Left cardiac atrium (tissue), 4 donors: ENCODE measurements around the gene IRF2BPL. TPM values are rescaled to one million over a fixed set of nuclear protein-coding genes. Genes with fewer than 3 reads are reported as not detected.

Experiments used
- ATAC-seq, 2 donors: fragments of 200-7000 bp; cut with Tn5 transposase; one replicate each; pipeline ENCODE4 v1.9.1; 2020; ENCODE audit warnings: mild to moderate bottlenecking in 2 of 2, moderate library complexity in 2 of 2
- DNase-seq: peaks from one replicate; pipeline ENCODE4 v3.0.0-alpha.2; 2020
- intact Hi-C, 2 donors: fragments of 100-400 bp; cut with DNase I; formaldehyde crosslinking; loops; one replicate each; pipeline versions ENCODE4 v1.14.1 to v1.15.1; 2022 to 2023
- total RNA-seq, 2 donors: library from RNA; stranded (reverse); fragmentation: NEBNext Ultra II Directional; extraction: Animal tissue kit (Norgen Biotek cat#: 25700); gene quantifications; one replicate each; pipeline ENCODE4 v1.2.1, GENCODE V29; 2021
- donor health status: DM: no; HTN: yes; CAD: no.
- donor health status: DM: no; HTN: yes; CAD: no; lungs with severe emphysema.
- donor health status: DM: yes; HTN: yes; CAD: no.
- donor health status: Dilated cardiomyopathy.

IRF2BPL gene
- total RNA-seq, 2 donors from 2014 or later, result 41.4 to 47.5 TPM

DNA sequence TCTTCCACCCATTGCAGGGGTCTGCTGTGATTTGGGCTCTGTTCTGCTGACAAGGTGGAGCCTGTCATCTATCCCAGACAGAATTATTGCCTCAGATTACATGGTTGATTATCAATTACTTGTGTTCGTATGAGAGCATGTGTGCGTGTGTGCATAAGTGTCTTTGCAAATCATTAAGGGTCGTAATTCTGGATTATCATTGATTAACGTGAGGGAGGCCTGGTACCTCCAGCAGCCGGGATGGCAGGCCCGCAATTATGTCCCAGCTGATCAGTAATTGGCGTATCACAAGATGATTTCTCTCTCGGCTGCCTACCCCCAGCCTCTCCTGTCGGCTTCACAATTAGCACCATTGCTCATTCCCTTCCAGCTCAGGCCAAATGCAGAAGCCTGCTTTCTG, 29.6 kb upstream of the IRF2BPL start:
- intact Hi-C loops, result no loop called here
- DNase-seq (no peak), ATAC-seq (no peak)

GRCh38 chr14:77055981-77056380, 27.5 kb upstream of the IRF2BPL start:
- intact Hi-C loops, result no loop called here
- no peak for DNase-seq
- no peak for ATAC-seq

- ATAC-seq (no peak), DNase-seq (no peak)
- intact Hi-C loops, result no loop called here
Observed at GRCh38 chr14:77055306-77055705, 26.8 kb upstream of the IRF2BPL start.

DNA sequence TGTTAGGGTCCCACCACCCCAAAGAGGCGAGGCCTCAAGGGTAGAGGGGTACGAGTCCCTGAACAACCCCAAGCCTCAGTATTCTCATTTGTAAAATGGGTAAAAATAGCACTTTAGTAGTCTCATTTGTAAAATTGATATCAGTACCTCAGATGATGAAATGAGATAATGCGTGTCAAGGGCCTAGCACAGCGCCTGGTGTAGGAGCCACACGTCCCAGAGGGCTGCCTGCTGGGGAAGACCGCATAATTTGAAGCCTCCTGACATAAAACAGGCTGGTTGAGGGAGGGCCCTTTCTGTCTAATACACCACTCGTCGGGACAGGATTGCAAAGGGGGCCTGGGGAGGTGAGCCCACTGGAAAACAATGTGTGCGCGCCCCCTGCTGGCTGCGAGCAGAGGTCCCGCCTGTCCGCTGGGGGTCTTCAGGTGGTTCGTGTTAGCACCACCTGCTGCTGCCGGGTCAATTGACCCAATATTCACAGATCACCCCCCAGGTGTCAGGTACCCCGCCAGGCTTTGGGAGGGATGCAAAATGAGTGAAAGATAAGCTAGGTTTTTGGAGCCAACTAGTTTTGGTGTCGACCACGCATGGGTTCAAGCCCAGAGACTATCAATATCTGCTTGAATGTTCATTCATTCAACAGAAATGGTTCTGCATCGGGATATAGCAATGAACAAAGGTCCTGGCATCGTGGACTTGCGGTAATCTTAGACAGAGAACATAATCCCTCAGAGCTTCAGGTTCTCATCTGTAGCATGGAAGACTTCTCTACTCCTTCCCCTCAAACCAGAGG, 24.7 kb upstream of the IRF2BPL start:
- intact Hi-C loops, result loop anchor here (1.0 to 2.0 kb wide), 2 partner anchors 138 to 140 kb away; no protein-coding TSS in a partner anchor
- peak; percentile 87 for DNase-seq

GRCh38 chr14:77052281-77053044, 24.0 kb upstream of the IRF2BPL start:
- ATAC-seq, result peak; percentile 11 to 46
- DNase-seq, result no peak
- intact Hi-C loops, result loop anchor here (1.0 to 2.0 kb wide), 2 partner anchors 138 to 139 kb away; no protein-coding TSS in a partner anchor

More for the DNA sequence above, 24.7 kb upstream of the IRF2BPL start:
- peak; percentile 64 to 72 for ATAC-seq

- ATAC-seq, result peak; percentile 90 to 94
Observed at GRCh38 chr14:77051116-77051515, 22.6 kb upstream of the IRF2BPL start.

GRCh38 chr14:77046721-77047120, 18.2 kb upstream of the IRF2BPL start:
- no peak for DNase-seq
- intact Hi-C loops, result no loop called here
- ATAC-seq, result no peak

More at GRCh38 chr14:77051116-77051515, 22.6 kb upstream of the IRF2BPL start:
- intact Hi-C loops, result no loop called here
- DNase-seq, result peak; percentile 84

DNA sequence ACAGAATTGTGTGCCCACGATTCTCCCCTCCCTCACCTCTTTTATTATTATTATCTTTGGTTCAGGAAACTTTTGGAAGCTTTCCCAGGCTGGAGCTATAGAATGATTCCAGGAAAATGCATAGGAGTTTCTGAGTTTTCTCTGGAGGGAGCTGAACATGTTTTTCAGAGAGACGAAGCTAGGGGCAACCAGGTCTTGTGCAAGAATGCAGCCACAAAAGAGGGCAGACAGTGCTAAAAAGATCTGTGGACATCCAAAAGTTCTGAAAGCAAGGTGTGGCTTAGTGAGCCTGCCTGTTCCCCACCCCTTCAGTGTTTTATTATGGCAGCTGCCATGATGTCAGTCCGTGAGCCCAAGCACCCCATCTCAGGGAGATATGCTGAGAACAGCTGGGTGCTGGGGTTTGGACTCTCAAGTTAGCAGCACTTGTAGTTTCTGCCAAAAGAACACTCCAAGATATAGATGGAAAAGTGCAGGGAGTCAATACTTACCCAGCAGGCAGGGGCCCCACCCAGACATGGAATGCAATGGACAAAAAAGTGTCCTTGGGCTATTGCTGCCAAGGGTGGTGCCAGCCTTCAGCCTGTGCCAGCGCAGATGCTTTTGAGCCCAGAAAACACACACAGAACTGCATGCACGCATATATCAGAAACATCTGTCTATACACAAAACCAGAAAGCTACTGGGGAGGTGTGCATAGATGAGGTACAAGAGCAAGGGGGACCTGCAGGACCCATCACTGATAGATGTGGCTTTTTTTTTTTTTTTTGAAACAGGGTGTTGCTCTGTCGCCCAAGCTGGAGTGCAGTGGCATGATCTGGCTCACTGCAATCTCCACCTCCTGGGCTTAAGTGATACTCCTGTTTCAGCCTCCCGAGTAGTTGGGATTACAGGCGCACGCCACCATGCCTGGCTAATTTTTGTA, 17.0 kb upstream of the IRF2BPL start:
- ATAC-seq (no peak), DNase-seq (no peak)
- intact Hi-C loops, result no loop called here

DNA sequence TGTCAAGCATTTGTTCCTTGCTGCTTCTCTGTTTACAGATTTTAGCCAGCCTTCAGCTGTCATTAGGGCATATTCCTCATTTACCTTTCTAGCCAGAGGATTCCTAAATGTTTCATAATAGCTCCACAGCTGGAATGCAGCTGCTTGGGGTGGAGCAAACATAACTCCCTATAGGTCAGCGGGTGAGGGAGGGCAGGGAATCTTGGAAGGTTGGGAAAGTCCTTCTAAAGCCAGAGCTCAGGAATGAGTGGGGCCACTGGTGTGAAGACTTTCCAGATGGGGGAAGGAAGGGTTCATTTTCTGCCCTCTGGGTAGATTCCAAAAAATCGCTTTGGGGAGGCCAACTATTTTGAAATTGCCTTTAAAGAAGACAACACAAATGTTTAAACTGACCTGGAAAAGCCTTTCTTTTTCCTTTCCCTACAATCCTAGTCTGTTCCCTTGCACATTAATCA, 16.3 kb upstream of the IRF2BPL start:
- intact Hi-C loops, result loop anchor here in 1 of 2 donors (5.0 kb wide), 1 partner anchor 88 kb away; no protein-coding TSS in a partner anchor
- peak; percentile 1 to 10 for ATAC-seq
- DNase-seq, result no peak

GRCh38 chr14:77043984-77044485, 15.5 kb upstream of the IRF2BPL start:
- intact Hi-C loops, result loop anchor here in 1 of 2 donors (5.0 kb wide), 1 partner anchor 87 kb away; no protein-coding TSS in a partner anchor
- no peak for ATAC-seq
- no peak for DNase-seq

GRCh38 chr14:77043177-77043983, 14.9 kb upstream of the IRF2BPL start:
- ATAC-seq (peak; percentile 6 to 19), DNase-seq (peak; percentile 61)
- intact Hi-C loops, result loop anchor here in 1 of 2 donors (5.0 kb wide), 1 partner anchor 86 kb away; no protein-coding TSS in a partner anchor

- DNase-seq (peak; percentile 50), ATAC-seq (peak; percentile 25 to 60)
- intact Hi-C loops, result loop anchor here in 1 of 2 donors (5.0 kb wide), 1 partner anchor 85 kb away; no protein-coding TSS in a partner anchor
Observed at GRCh38 chr14:77041881-77042545, 13.5 kb upstream of the IRF2BPL start.

DNA sequence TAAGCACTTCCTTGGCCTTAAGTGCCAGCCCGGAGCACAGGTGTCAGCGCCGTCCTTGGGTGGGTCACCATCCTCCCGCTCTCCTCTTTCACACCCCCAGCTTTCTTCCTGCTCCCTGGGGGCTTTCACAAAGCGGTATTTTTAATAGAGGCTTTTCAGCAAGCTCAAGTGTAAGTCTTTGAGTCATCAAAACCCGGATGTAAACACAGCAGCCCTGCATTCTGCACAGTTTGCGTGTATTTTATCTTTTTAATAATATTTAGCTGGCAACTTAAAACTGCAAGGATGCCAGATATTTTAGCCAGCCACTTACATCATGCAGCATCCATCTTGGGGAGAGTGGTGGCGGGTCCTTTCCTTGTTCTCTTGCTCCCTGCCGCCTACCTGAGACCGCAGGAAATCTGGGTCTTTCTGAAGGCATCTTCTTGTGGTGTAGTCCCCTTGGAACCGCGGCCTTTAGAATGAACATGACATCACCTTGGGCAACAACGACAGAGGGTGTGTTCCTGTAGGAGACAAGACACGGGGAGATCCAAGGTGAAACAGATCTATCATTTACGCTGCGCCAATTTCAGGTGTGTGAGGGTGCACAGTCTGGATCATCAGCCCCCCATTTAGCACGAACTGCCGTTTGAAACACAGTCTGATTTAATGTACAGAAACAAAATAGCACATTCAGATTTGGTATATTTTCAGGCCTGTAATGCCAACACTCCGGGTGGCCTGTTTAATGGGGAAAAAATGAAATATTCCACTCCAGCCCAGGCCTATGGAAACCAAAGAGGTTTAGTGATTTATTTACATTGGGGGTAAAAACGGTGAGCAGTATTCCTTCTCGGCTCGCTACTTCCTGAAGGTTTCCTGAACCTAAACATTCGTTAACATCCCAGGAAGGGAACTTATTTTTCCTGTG, 12.5 kb upstream of the IRF2BPL start:
- peak; percentile 3 to 26 for ATAC-seq
- intact Hi-C loops, result loop anchor here in 1 of 2 donors (5.0 kb wide), 1 partner anchor 84 kb away; no protein-coding TSS in a partner anchor
- no peak for DNase-seq

- intact Hi-C loops, result loop anchor here in 1 of 2 donors (5.0 kb wide), 1 partner anchor 83 kb away; no protein-coding TSS in a partner anchor
Observed at GRCh38 chr14:77040059-77040740, 11.7 kb upstream of the IRF2BPL start.

More at GRCh38 chr14:77040059-77040740, 11.7 kb upstream of the IRF2BPL start:
- ATAC-seq (peak; percentile 85 to 86), DNase-seq (peak; percentile 100)
